ENCODE results near the gene DCST1. TPM values are rescaled to one million over a fixed set of nuclear protein-coding genes. Genes with fewer than 3 reads are reported as not detected.

The DCST1 gene
- total and polyA plus RNA-seq, 2 of the 13 experiments (the other 11 are each of a cell fraction or from before 2014, with no cell fraction given) = 0.04 TPM; not detected in 1

DNA sequence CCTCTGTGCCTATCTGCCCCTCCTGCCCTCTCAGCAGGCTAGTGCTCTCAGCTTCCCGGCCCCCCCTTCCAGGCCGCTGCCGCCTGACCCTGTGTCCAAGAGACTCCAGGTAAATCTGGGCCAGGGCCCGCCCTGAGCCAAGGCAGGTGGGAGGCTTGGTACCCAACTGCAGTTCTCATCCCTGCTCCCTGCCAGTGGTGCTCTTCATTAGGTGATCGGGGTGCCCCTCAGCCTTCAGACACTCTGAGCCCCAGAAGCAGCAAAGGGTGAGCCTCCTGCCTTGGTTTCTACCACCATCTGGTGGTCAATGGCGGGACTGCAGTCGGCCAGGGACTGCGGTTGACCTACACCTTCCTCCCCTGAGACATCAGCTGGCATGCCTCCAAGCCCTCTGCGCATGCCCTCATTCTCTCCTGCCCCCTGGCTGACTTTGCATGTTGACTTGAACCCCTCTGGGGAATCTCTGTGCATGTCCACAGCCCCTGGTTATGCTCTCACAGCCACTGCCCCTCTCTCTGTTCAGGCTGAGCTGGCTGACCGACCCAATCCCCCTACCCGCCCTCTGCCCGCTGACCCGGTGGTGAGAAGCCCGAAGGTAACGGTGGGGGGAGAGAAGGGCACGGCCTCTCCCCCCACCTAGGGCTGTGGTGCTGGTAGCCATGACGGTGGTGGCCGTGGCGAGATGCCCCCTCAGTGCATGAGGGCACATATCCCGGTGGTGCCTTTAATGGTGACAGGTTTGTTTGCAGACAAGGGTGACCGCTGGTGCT lies 27.9 kb downstream of the DCST1 start (continued):
- TF ChIP-seq ZSCAN21 (CRISPR knock-in tag; IDR thresholded peaks at IDR 0.05; ENCODE audit: borderline replicate concordance) = 0 out of 2 replicates have a peak, but pooled peaks have one; percentile 20
- TF ChIP-seq ESRRA (CRISPR knock-in tag; IDR thresholded peaks at IDR 0.05; ENCODE audit: low read depth) = peak; percentile 51; the same call in 1 of the 2 replicates
- TF ChIP-seq HNRNPL (IDR thresholded peaks at IDR 0.05; ENCODE audit: low read depth, low read length) = 0 out of 2 replicates have a peak, but pooled peaks have one; percentile 45
- TF ChIP-seq TMF1 (CRISPR knock-in tag; IDR thresholded peaks at IDR 0.05; ENCODE audit: low read depth) = 0 out of 2 replicates have a peak, but pooled peaks have one; percentile 24
- TF ChIP-seq ATM (IDR thresholded peaks at IDR 0.05; ENCODE audit: borderline replicate concordance) = no peak
- TF ChIP-seq KLF13 (CRISPR knock-in tag; IDR thresholded peaks at IDR 0.05) = no peak
- no peak for TF ChIP-seq ZNF383 (CRISPR knock-in tag; IDR thresholded peaks at IDR 0.05; ENCODE audit: borderline replicate concordance)
- TF ChIP-seq NR2F6 (IDR thresholded peaks at IDR 0.05) = no peak
- peak; percentile 64; the same call in 1 of the 2 replicates for TF ChIP-seq NR2F6 (CRISPR knock-in tag; IDR thresholded peaks at IDR 0.05)
- TF ChIP-seq, protein P1, sequence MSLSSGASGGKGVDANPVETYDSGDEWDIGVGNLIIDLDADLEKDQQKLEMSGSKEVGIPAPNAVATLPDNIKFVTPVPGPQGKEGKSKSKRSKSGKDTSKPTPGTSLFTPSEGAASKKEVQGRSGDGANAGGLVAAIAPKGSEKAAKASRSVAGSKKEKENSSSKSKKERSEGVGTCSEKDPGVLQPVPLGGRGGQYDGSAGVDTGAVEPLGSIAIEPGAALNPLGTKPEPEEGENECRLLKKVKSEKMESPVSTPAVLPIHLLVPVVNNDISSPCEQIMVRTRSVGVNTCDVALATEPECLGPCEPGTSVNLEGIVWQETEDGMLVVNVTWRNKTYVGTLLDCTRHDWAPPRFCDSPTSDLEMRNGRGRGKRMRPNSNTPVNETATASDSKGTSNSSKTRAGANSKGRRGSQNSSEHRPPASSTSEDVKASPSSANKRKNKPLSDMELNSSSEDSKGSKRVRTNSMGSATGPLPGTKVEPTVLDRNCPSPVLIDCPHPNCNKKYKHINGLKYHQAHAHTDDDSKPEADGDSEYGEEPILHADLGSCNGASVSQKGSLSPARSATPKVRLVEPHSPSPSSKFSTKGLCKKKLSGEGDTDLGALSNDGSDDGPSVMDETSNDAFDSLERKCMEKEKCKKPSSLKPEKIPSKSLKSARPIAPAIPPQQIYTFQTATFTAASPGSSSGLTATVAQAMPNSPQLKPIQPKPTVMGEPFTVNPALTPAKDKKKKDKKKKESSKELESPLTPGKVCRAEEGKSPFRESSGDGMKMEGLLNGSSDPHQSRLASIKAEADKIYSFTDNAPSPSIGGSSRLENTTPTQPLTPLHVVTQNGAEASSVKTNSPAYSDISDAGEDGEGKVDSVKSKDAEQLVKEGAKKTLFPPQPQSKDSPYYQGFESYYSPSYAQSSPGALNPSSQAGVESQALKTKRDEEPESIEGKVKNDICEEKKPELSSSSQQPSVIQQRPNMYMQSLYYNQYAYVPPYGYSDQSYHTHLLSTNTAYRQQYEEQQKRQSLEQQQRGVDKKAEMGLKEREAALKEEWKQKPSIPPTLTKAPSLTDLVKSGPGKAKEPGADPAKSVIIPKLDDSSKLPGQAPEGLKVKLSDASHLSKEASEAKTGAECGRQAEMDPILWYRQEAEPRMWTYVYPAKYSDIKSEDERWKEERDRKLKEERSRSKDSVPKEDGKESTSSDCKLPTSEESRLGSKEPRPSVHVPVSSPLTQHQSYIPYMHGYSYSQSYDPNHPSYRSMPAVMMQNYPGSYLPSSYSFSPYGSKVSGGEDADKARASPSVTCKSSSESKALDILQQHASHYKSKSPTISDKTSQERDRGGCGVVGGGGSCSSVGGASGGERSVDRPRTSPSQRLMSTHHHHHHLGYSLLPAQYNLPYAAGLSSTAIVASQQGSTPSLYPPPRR (CRISPR knock-in tag; IDR thresholded peaks at IDR 0.05; ENCODE audit: borderline replicate concordance) = 0 out of 2 replicates have a peak, but pooled peaks have one; percentile 33
- no peak for TF ChIP-seq SOX6 (IDR thresholded peaks at IDR 0.05)
- TF ChIP-seq SOX6 (CRISPR knock-in tag; IDR thresholded peaks at IDR 0.05) = peak; percentile 42; the same call in 1 of the 2 replicates
- peak; percentile 49; the same call in 1 of the 2 replicates for TF ChIP-seq ZNF691 (CRISPR knock-in tag; IDR thresholded peaks at IDR 0.05; ENCODE audit: borderline replicate concordance, low read depth)
- TF ChIP-seq, protein P2, sequence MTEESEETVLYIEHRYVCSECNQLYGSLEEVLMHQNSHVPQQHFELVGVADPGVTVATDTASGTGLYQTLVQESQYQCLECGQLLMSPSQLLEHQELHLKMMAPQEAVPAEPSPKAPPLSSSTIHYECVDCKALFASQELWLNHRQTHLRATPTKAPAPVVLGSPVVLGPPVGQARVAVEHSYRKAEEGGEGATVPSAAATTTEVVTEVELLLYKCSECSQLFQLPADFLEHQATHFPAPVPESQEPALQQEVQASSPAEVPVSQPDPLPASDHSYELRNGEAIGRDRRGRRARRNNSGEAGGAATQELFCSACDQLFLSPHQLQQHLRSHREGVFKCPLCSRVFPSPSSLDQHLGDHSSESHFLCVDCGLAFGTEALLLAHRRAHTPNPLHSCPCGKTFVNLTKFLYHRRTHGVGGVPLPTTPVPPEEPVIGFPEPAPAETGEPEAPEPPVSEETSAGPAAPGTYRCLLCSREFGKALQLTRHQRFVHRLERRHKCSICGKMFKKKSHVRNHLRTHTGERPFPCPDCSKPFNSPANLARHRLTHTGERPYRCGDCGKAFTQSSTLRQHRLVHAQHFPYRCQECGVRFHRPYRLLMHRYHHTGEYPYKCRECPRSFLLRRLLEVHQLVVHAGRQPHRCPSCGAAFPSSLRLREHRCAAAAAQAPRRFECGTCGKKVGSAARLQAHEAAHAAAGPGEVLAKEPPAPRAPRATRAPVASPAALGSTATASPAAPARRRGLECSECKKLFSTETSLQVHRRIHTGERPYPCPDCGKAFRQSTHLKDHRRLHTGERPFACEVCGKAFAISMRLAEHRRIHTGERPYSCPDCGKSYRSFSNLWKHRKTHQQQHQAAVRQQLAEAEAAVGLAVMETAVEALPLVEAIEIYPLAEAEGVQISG (CRISPR knock-in tag; IDR thresholded peaks at IDR 0.05) = peak; percentile 15; the same call in 1 of the 2 replicates
- peak; percentile 98 for TF ChIP-seq CTCF (CRISPR knock-in tag; IDR thresholded peaks at IDR 0.05)
- peak; percentile 49; the same call in 1 of the 2 replicates for TF ChIP-seq GABPB1 (CRISPR knock-in tag; IDR thresholded peaks at IDR 0.05)
- peak; percentile 25; the same call in 1 of the 2 replicates for TF ChIP-seq GATAD1 (CRISPR knock-in tag; IDR thresholded peaks at IDR 0.05)
- no peak for TF ChIP-seq NAIF1 (CRISPR knock-in tag; IDR thresholded peaks at IDR 0.05; ENCODE audit: borderline replicate concordance)
- peak; percentile 35; the same call in 1 of the 2 replicates for TF ChIP-seq ELF3 (CRISPR knock-in tag; IDR thresholded peaks at IDR 0.05)
